Measurements from ENCODE around the gene CENPP.
"Not testable (repeated sequence)": the region's sequence is repeated elsewhere in the genome, so short reads cannot be mapped to it uniquely, and the experiment has no call there.

Gene CENPP

GRCh38 chr9:92377876-92378275 lies 52.1 kb downstream of the CENPP start:
- in situ Hi-C loops (cut with MboI; ENCODE audit: low sequenced_read_pairs): no loop called here

GRCh38 chr9:92378865-92379560 lies 53.3 kb downstream of the CENPP start:
- in situ Hi-C loops (cut with MboI; ENCODE audit: low sequenced_read_pairs): no loop called here

DNA sequence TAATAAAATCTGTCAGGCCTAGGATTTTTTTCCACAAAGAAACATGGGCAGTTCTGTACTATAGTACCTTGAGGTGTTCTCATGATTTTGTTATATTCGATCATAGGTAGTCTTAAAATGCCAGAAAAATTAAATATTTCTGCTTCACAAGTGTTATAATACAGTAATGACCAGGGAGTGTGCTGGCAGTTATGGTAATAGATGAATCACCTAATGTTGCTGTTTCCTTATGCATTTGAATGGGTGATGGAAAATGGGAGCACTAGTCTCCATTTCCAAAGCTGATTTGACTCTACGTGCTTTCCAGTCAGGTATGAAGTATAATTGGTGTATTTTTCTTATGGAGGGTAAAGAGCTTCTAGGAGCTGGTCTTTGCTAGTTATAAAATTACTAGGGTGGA lies 54.9 kb downstream of the CENPP start:
- in situ Hi-C loops (cut with MboI; ENCODE audit: low sequenced_read_pairs): no loop called here

GRCh38 chr9:92381775-92382174 lies 56.0 kb downstream of the CENPP start:
- in situ Hi-C loops (cut with MboI; ENCODE audit: low sequenced_read_pairs): no loop called here

GRCh38 chr9:92384375-92384774 lies 58.6 kb downstream of the CENPP start:
- in situ Hi-C loops (cut with MboI; ENCODE audit: low sequenced_read_pairs): no loop called here

DNA sequence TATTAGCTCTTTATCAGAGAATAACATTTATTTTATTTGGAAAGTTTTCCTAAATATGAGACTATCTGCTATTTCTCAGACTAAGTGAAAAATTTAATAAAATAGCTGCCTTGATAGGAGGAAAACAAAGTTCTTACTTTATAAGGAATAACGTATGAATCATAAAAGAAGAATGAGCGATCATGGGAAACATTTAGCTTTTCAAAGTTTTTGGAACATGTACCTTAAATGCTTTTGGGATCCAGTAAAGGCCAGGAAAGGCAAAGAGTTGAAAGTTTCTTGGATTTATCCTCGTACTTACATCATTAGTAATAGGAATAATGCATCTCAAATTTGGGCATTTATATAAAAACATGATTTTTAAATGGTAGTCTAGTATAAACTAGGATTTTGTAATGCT lies 59.2 kb downstream of the CENPP start:
- in situ Hi-C loops (cut with MboI; ENCODE audit: low sequenced_read_pairs): no loop called here

- in situ Hi-C loops (cut with MboI; ENCODE audit: low sequenced_read_pairs): no loop called here
These were observed 59.7 kb downstream of the CENPP start for GRCh38 chr9:92385477-92385876.

DNA sequence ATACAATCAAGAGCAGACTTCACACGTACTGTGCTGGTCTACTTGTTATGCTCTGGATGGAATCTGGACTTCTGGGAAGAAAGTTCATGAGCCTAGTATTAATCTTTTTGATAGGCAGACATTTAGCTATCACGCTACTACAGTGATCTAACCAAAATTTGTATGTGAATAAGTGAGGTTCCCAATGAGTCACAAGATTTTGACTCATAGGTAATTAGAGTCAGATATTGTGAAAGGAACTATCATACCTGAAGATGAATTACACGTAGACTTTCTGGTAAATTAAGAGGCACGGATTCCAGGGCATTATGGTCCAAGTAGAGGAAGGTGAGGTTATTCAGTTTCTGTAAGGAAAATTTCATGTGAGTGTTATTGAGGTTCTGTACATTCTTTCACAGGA lies 60.2 kb downstream of the CENPP start:
- in situ Hi-C loops (cut with MboI; ENCODE audit: low sequenced_read_pairs): no loop called here

GRCh38 chr9:92392690-92393089 lies 66.9 kb downstream of the CENPP start:
- in situ Hi-C loops (cut with MboI; ENCODE audit: low sequenced_read_pairs): no loop called here

GRCh38 chr9:92393686-92394085 lies 67.9 kb downstream of the CENPP start:
- in situ Hi-C loops (cut with MboI; ENCODE audit: low sequenced_read_pairs): no loop called here

DNA sequence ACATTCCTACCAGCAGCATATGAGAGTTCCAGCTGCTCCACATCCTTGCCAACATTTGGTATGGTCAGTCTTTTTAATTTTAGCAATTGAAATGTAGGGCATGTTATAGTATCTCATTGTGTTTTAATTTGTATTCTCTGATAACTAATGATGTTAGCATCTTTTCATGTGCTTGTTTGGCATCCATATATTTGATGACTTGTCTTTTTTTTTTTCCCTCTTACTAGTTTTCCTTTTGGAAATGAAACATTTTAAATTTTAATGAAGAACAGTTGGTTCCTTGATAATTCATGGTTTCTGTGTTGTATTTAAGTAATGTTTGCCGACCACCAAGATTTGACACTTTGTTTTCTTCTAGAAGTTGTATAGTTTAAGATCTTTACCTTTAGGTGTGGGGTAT lies 69.9 kb downstream of the CENPP start:
- in situ Hi-C loops (cut with MboI; ENCODE audit: low sequenced_read_pairs): no loop called here

- in situ Hi-C loops (cut with MboI; ENCODE audit: low sequenced_read_pairs): no loop called here
These were observed 72.1 kb downstream of the CENPP start for GRCh38 chr9:92397853-92398252.

DNA sequence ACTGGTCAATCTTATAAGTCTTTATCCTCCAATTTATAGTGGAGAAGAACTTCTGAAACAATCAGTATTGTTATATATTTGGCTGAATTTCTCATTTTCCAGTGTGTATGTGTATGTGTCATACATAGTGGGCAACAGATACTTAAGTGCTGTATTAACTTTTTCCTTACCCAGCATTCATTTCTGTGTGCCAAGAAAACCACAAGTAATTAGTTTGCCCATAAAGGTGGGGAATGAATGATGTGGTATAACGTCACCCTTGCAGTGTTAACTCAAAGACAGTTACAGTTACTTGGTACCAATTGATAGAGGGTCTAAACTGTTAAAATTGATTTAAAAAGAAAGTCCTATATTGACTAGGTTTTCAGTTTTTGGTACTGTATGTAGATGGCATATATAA lies 76.6 kb downstream of the CENPP start:
- in situ Hi-C loops (cut with MboI; ENCODE audit: low sequenced_read_pairs): no loop called here

DNA sequence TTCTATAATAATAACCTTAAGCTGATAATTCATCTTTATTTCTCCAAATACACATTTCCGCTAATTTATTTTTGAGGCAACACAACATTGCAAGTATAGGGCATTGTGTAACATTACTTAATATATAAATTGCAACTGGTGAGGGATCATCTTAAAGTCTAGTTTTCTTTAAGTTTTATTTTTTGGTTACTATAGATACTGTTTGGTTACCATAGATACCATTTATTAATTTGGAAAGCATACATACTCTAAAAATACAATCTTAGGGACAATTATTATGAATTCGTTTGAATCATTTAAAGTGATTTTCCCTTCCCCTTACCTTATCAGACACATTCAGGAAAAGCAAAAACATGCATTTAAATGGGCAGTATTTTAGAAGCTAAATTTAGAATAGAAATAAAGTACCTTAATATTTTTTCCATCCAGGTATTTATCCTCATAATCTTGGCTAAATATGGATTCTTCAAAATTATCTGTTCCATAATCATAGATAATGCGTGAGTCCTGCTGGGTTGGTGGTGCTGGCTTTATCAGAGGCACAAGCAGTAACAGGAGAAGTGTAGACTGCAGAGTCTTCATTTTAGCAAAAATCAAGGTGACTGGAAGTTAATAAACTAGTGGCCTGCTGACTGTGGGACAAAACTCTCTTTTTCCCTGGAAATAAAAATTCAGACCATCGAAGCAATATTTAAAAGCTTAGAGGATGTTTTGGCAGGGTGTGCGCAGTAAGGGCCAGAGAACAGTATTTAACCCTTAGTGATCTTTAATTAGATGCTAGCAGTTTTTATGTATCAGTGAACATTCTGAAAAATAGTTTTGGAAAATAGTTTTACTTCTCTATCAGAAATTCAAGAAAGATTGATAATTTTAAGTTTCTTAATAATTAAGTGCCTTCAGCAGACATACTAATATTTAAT lies 77.3 kb downstream of the CENPP start:
- in situ Hi-C loops (cut with MboI; ENCODE audit: low sequenced_read_pairs): no loop called here

DNA sequence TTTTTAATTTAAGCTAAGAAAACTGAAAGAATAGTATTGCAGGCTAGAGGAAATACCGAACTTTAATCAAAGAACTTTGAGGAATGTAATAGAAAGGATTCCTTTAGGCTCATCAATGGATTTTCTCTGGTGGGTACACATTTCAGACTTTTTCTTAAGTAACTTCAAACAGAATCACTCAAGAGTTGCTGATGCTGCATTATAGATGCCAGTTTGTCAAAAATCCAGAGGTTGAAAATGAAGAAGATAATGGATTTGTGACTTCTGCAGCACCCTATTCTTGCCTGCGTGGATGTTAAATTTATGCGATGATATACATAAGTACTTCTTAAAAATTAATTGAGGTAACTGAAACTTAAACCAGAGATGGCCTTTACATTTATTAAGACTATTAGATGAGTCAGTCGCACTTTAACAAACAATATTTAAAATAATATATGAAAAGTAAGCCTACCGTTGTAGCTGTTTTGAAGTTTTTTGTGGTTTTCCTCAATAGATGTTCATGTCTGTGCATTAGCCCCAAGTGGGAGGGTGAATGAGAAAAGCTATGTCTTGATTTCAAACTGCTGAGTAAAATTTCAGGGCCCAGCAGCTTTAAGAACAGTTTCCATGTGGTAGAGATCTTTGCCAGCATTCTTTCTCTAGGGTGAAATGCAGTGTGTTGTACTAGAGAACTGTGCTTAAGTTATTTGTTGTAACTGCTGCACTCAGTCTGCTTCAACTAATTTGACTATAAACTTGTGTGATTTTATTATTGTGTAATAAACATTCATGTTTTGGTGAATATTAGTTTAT lies 78.5 kb downstream of the CENPP start, which contains the start of gene OGN:
Gene OGN, minus strand, starts transcription at position 537 of the 795 bp plus-strand sequence. CDS start 1,171 bp downstream, outside the sequence.
- in situ Hi-C loops (cut with MboI; ENCODE audit: low sequenced_read_pairs): no loop called here

- in situ Hi-C loops (cut with MboI; ENCODE audit: low sequenced_read_pairs): no loop called here
These were observed 80.1 kb downstream of the CENPP start for GRCh38 chr9:92405818-92406217.

- in situ Hi-C loops (cut with MboI; ENCODE audit: low sequenced_read_pairs): no loop called here
These were observed 80.7 kb downstream of the CENPP start for GRCh38 chr9:92406477-92406876.

DNA sequence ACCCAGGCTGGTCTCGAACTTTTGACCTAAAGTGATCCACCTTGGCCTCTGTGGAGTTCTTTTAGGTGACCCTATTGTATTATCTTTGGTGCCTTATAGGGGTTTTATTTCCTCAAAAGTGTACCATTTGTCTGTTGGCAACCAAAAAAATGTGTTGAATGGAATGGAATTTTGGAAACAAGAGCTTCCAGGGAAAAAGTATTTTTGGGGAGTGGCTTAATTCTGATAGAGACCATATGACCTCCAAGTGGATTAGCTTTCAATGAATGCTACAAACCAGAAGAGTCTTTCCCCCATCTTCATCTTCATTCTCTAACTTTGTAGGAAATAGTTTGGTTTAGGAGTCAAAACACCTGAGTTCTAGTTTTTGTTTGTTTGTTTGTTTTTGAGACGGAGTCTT lies 82.1 kb downstream of the CENPP start:
- in situ Hi-C loops (cut with MboI; ENCODE audit: low sequenced_read_pairs): no loop called here

GRCh38 chr9:92408747-92409478 lies 83.2 kb downstream of the CENPP start:
- in situ Hi-C loops (cut with MboI; ENCODE audit: low sequenced_read_pairs): no loop called here

DNA sequence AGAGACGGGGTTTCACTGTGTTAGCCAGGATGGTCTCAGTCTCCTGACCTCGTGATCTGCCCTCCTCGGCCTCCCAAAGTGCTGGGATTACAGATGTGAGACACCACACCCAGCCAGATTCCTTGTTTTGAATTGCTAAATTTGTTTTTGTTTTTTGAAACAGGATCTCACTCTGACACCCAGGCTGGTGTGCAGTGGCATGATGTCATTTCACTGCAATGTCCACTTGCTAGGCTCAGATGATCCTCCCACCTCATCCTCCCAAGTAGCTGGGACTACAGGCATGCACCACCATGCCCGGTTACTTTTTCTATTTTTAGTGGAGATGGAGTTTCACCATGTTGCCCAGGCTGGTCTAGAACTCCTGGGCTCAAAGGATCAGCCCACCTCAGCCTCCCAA lies 85.4 kb downstream of the CENPP start:
- in situ Hi-C loops (cut with MboI; ENCODE audit: low sequenced_read_pairs): not testable (repeated sequence)

DNA sequence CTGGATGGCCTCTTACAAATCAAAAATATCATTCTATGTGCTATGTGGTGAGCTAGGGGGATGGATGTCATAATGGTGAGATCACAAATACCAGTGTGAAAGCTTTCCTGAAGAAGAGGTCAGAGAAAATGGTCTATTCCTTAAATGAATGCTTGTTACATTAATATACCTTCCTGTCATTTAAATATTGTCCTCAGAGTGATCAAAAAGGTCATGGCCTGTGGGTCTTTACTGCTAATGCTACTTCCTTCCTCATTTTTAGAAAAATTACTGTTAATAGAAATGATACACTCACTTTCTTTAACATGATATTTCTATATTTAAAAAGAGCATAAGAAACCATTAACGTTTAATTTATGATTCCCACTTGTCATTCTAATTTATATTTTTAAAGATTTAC lies 88.8 kb downstream of the CENPP start:
- in situ Hi-C loops (cut with MboI; ENCODE audit: low sequenced_read_pairs): no loop called here
